Caco-2 (cell line): ENCODE data around the gene BIK. TPM values are rescaled to one million over a fixed set of nuclear protein-coding genes. Genes with fewer than 3 reads are reported as not detected.

Source experiments
- BruUV-seq: library from RNA; stranded (reverse); fragments of 400-500 nt; replicated peaks from 2 replicates; lab custom pipeline; 2021; lab: Mats Ljungman, UMichigan
- CTCF ChIA-PET: fragments of 300-600 bp; sonication (Branson Sonifier 250); formaldehyde crosslinking; loops from one replicate; lab custom pipeline; 2022; ENCODE audit warnings: antibody characterized with exemption; lab: Charles Lee
- POLR2A ChIA-PET: fragments of 300-600 bp; sonication (Branson Sonifier 250); formaldehyde crosslinking; loops from one replicate; lab custom pipeline; 2022; ENCODE audit warnings: antibody characterized with exemption; lab: Charles Lee
- DNase-seq, 2 experiments: peaks; one replicate each; pipeline versions ENCODE4 v3.0.0 to v3.0.0-alpha.2; 2020 to 2022
- H3K27me3 ChIP-seq: replicated peaks from 2 replicates; pipeline ENCODE4 v1.6.0; 2011; ENCODE audit warnings: low read length; ENCODE audit not compliant: control insufficient read depth, insufficient read depth
- H3K36me3 ChIP-seq: 2 replicates; pipeline ENCODE4 v1.5.1; 2011; ENCODE audit warnings: low read length; ENCODE audit not compliant: control insufficient read depth, insufficient read depth
- H3K4me1 ChIP-seq: fragments of 250-450 bp; sonication (Bioruptor Pico); 2 replicates; pipeline ENCODE4 v1.5.1; 2020; ENCODE audit warnings: mild to moderate bottlenecking
- H3K4me3 ChIP-seq: 2 replicates; pipeline ENCODE4 v1.5.1; 2011; ENCODE audit warnings: low read depth, mild to moderate bottlenecking, control low read depth, low read length
- H3K9me3 ChIP-seq: fragments of 250-450 bp; sonication (Bioruptor Pico); 2 replicates; pipeline ENCODE4 v1.5.1; 2020; ENCODE audit warnings: mild to moderate bottlenecking, moderate library complexity
- H3K27ac Mint-ChIP-seq: one replicate; pipeline ENCODE4 v1.8.0; 2022; ENCODE audit warnings: mixed read lengths; ENCODE audit not compliant: unreplicated experiment
- H3K27me3 Mint-ChIP-seq: one replicate; pipeline ENCODE4 v1.8.0; 2022; ENCODE audit warnings: mixed read lengths; ENCODE audit not compliant: insufficient read depth, unreplicated experiment
- H3K36me3 Mint-ChIP-seq: one replicate; pipeline ENCODE4 v1.8.0; 2022; ENCODE audit warnings: mild to moderate bottlenecking, mixed read lengths; ENCODE audit not compliant: insufficient read depth, unreplicated experiment
- H3K4me1 Mint-ChIP-seq: one replicate; pipeline ENCODE4 v1.8.0; 2022; ENCODE audit warnings: low read depth, mixed read lengths; ENCODE audit not compliant: unreplicated experiment
- H3K4me3 Mint-ChIP-seq: one replicate; pipeline ENCODE4 v1.8.0; 2022; ENCODE audit warnings: mild to moderate bottlenecking, moderate library complexity, mixed read lengths; ENCODE audit not compliant: unreplicated experiment
- H3K9me3 Mint-ChIP-seq: one replicate; pipeline ENCODE4 v1.8.0; 2022; ENCODE audit warnings: mixed read lengths; ENCODE audit not compliant: unreplicated experiment
- intact Hi-C: fragments of 100-400 bp; cut with micrococcal nuclease; formaldehyde crosslinking; loops from one replicate; pipeline ENCODE4 v1.10.0; 2022; ENCODE audit not compliant: unreplicated experiment
- total RNA-seq: library from RNA; stranded (reverse); gene quantifications from 2 replicates; pipeline ENCODE4 v1.2.3, GENCODE V29; 2022
- TF ChIP-seq, protein P1 (sequence below), 2 experiments: fragments of 200-600 bp in 1 of 2; IDR thresholded peaks; 1 replicate in 1 of 2; 2 replicates in 1 of 2; pipeline versions ENCODE4 v1.5.1 to v1.8.0; 2011 to 2022; ENCODE audit warnings: antibody characterized with exemption in 1 of 2, control low read depth in 1 of 2, inconsistent platforms in 1 of 2, low read depth in 1 of 2, low read length in 1 of 2, mild to moderate bottlenecking in 1 of 2, moderate library complexity in 1 of 2; ENCODE audit not compliant: insufficient read depth in 1 of 2, severe bottlenecking in 1 of 2, unreplicated experiment in 1 of 2

Gene BIK
- total RNA-seq, 1 experiment from 2014 or later = 13.3 TPM

DNA sequence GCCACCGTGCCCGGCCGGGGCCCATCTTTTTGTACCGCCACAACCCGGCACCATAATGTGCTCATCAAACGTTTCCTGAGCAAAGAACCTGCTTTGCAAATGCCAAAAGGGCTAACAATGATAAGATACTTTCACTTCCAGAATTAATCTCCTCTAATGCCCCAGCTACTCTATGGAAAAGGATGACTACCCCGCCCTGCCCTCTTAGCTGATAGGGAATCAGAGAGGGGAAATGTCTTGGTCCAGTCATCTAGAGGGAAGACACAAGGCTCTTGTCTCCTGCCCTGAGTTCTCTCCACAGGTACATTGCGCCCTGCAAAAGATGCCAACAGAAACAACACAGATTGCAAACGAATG lies 21.9 kb upstream of the BIK start:
- Histone ChIP-seq H3K36me3 (no peaks in the 10 kb centered on the region), H3K9me3 (no peaks in the 10 kb centered on the region), H3K4me3 (peak overlapping the region; percentile 64), H3K4me1 (no peaks in the 10 kb centered on the region), H3K27me3 (no peaks in the 10 kb centered on the region)
- TF ChIP-seq, protein P1, sequence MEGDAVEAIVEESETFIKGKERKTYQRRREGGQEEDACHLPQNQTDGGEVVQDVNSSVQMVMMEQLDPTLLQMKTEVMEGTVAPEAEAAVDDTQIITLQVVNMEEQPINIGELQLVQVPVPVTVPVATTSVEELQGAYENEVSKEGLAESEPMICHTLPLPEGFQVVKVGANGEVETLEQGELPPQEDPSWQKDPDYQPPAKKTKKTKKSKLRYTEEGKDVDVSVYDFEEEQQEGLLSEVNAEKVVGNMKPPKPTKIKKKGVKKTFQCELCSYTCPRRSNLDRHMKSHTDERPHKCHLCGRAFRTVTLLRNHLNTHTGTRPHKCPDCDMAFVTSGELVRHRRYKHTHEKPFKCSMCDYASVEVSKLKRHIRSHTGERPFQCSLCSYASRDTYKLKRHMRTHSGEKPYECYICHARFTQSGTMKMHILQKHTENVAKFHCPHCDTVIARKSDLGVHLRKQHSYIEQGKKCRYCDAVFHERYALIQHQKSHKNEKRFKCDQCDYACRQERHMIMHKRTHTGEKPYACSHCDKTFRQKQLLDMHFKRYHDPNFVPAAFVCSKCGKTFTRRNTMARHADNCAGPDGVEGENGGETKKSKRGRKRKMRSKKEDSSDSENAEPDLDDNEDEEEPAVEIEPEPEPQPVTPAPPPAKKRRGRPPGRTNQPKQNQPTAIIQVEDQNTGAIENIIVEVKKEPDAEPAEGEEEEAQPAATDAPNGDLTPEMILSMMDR (IDR thresholded peaks at IDR 0.05; ENCODE audit: insufficient read depth in 1 of 2, low read depth in 1 of 2, low read length in 1 of 2, severe bottlenecking in 1 of 2, unreplicated experiment in 1 of 2) = no peak
- H3K9me3 Mint-ChIP-seq = no peaks in the 10 kb centered on the region
- BruUV-seq = no TSS peak
- no peak for DNase-seq
- intact Hi-C loops = loop anchor here (2.0 kb wide), 1 partner anchor 16 kb away; no protein-coding TSS in a partner anchor
- peak overlapping the region; percentile 82 for H3K27ac Mint-ChIP-seq
- no peaks in the 10 kb centered on the region for H3K27me3 Mint-ChIP-seq
- H3K4me3 Mint-ChIP-seq = peak overlapping the region; percentile 91
- peaks cover 8% of the 10 kb centered on the region for H3K4me1 Mint-ChIP-seq
- POLR2A ChIA-PET = no interaction called here
- H3K36me3 Mint-ChIP-seq = no peaks in the 10 kb centered on the region
- CTCF ChIA-PET = interaction anchor here (0.6 kb wide), 1 partner anchor 280 kb away, joined by 4 read pairs; no protein-coding TSS in a partner anchor

DNA sequence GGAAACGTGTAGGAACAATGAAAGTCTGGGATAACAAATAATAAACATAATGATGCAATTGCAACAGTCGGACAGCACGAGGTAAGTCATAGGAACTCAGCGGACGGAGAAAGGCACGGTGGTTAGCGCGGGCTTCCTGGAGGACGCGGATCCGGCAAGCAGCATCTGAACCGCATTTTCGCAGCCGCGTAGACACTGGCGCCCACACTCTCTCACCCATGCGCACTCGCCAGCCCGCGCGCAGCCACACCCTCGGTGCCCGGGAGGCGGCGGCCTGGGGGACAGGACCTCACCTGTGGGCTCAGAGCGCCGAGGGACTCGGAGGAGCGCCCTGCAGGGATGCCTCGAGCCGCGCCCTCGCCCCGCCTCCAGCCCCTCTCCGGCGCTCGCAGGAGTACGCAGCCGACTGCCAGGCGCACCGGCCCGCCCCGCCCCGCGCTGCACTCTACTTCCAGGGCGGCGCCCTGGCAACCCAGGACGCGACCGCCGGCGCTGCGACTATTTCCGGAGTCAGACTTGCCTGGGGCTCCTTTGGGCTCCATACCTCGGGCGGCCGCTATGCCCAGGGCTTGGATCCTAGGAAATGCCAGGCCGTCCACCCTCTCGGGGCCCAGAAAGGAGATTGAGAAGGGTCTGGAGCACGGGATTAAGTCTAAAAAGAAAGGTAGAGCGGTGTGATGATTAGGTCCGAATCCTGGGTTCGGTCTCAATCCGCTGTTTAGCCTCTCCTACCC lies 21.4 kb upstream of the BIK start, which contains the start of gene TTLL1:
Gene TTLL1 (minus strand): TSS at position 408 of the 734 bp plus-strand sequence. CDS start 13,805 bp downstream, outside the sequence.
- Histone ChIP-seq H3K36me3 (no peaks in the 10 kb centered on the region), H3K9me3 (no peaks in the 10 kb centered on the region), H3K27me3 (no peaks in the 10 kb centered on the region), H3K4me3 (peak within 1 kb of the TSS; percentile 64), H3K4me1 (no peaks in the 10 kb centered on the region)
- DNase-seq = peak; percentile 90 to 94
- TF ChIP-seq, protein P1 (IDR thresholded peaks at IDR 0.05; ENCODE audit: insufficient read depth in 1 of 2, low read depth in 1 of 2, low read length in 1 of 2, severe bottlenecking in 1 of 2, unreplicated experiment in 1 of 2) = no peak
- Mint-ChIP-seq H3K4me3 (peak within 1 kb of the TSS; percentile 91), H3K4me1 (peaks cover 8% of the 10 kb centered on the region), H3K27me3 (no peaks in the 10 kb centered on the region), H3K9me3 (no peaks in the 10 kb centered on the region), H3K36me3 (no peaks in the 10 kb centered on the region), H3K27ac (peak within 1 kb of the TSS; percentile 82)
- ChIA-PET CTCF (no interaction called here), POLR2A (no interaction called here)
- intact Hi-C loops = loop anchor here (2.0 kb wide), 1 partner anchor 16 kb away; no protein-coding TSS in a partner anchor
- BruUV-seq = TSS peak; percentile 76

DNA sequence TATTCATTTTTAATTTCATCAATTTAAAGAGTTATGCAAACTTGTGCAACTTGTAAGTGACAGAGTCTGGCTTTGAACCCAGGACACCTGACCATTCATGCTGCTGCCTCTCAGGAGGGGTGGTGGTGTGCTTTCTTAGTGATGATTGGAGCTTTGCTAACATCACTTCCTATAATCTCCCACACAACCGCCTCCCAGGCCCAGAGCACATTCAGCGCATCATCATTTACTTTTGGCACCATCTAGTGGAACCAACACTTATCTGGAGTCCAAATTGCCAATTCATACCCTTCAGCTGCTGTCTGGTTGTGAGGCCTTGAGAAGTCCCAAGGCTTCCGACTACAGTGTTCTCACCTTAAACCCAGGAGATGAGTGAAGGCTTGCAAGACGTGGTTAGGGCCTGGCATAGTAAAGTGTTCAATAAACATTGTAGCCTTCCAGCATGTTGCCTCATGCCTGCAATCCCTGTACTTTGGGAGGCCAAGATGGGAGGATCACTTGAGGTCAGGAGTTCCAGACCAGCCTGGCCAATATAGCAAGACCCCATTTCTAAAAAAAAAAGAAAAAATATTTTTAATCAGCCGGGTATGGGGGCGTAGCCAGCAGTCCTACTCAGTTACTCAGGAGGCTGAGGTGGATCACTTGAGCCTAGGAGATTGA lies 20.3 kb upstream of the BIK start:
- no peaks in the 10 kb centered on the region for H3K4me1 ChIP-seq
- peak; percentile 67 to 68 for DNase-seq
- Mint-ChIP-seq H3K9me3 (peaks cover 3% of the 10 kb centered on the region), H3K4me1 (peaks cover 8% of the 10 kb centered on the region), H3K4me3 (peak overlapping the region; percentile 27), H3K27ac (no peak overlapping the region), H3K27me3 (no peaks in the 10 kb centered on the region), H3K36me3 (peaks cover under 1% of the 10 kb centered on the region)
- no peaks in the 10 kb centered on the region for H3K9me3 ChIP-seq
- intact Hi-C loops = loop anchor here (1.0 to 5.0 kb wide), 2 partner anchors 73 to 310 kb away; partner anchors contain the start of gene PACSIN2
- H3K36me3 ChIP-seq = no peaks in the 10 kb centered on the region
- no peak overlapping the region for H3K4me3 ChIP-seq
- no peaks in the 10 kb centered on the region for H3K27me3 ChIP-seq
- POLR2A ChIA-PET = interaction anchor here (1.0 to 1.1 kb wide), 3 partner anchors 79 to 234 kb away, joined by 3 to 4 read pairs (median 3); partner anchors contain the start of gene ARFGAP3
- TF ChIP-seq, protein P1 (IDR thresholded peaks at IDR 0.05; ENCODE audit: insufficient read depth in 1 of 2, low read depth in 1 of 2, low read length in 1 of 2, severe bottlenecking in 1 of 2, unreplicated experiment in 1 of 2) = peak in 1 of 2 experiments; percentile 57
- CTCF ChIA-PET = interaction anchor here (0.6 to 1.1 kb wide), 7 partner anchors 21 to 292 kb away, joined by 3 to 7 read pairs (median 4); partner anchors contain the start of gene BIK
- BruUV-seq = TSS peak; percentile 52
